Renal pelvis (tissue), 4 donors: ENCODE data around the gene PCSK5. TPM values are rescaled to one million over a fixed set of nuclear protein-coding genes. Genes with fewer than 3 reads are reported as not detected.
A peak's percentile ranks its signal among the peaks of the same experiment; 100 is the strongest.

ENCODE experiments used
- DNase-seq: peaks from one replicate; pipeline ENCODE4 v3.0.0-alpha.2; 2013
- polyA plus RNA-seq, 3 donors: library from polyadenylated mRNA; unstranded; fragments of 120-200 nt; gene quantifications; one replicate each; pipeline ENCODE4 v1.2.1, GENCODE V29; 2013; ENCODE audit not compliant: insufficient read length in 3 of 3

Gene PCSK5
- polyA plus RNA-seq, 3 donors: 13.4 to 18.7 (median 15.9) TPM

DNA sequence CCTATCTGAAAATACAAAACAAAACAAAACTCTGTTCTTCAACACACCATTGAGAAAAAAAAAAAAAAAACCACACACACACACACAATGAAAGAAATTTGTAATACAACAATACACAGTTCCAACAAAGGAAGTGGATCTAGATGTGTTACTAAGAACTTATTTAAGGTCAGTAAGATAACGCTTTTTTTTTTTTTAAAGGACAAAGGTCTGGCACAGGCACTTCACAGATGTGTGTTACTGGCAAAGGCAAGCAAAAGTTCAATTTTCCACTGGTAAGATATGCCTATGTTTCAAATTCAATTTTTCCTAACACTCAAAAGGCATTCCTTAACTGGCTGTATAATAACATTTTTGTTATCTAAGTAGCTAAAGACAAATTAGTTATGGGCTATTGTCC is 500.2 kb downstream of the PCSK5 start:
- DNase-seq: no peak

- DNase-seq: peak; percentile 92
Observed at GRCh38 chr9:76394195-76394959, 503.9 kb downstream of the PCSK5 start, which contains the start of gene RFK. Gene RFK, minus strand, starts transcription at chr9:76394426. Its CDS starts 255 bp downstream, at chr9:76394171.

DNA sequence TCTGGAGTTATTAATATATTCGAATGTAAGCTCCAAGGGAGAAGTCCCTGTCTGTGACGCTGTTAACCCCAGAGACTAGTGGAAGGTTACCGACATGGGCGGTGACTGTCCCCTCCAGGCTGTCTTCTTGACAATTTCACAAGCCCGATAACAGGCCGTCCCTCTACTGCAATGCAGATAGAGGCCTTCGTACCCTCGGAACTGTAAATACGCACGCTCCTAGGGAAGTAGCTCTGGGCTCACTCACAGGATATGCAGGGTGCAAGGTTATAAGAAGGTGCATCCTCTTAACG is 504.4 kb downstream of the PCSK5 start:
- DNase-seq: no peak

GRCh38 chr9:76395381-76395780 is 504.9 kb downstream of the PCSK5 start:
- no peak for DNase-seq

GRCh38 chr9:76396144-76396543 is 505.7 kb downstream of the PCSK5 start:
- DNase-seq: no peak

DNA sequence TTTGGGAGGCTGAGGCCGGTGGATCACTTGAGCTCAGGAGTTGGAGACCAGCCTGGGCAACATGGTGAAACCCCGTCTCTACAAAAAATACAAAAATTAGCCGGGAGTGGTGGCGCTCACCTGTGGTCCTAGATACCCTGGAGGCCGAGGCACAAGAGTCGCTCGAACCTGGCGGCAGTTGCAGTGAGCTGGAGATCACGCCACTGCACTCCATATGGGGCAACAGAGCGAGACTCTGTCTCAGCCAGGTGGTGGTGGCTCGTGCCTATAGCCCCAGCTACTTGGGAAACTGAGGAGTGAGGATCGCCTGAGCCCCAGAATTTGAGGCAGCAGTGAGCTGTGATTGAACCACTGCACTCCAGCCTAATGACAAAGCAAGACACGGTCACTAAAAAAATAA is 506.1 kb downstream of the PCSK5 start:
- no peak for DNase-seq

GRCh38 chr9:76399856-76400255 is 509.4 kb downstream of the PCSK5 start:
- no peak for DNase-seq

DNA sequence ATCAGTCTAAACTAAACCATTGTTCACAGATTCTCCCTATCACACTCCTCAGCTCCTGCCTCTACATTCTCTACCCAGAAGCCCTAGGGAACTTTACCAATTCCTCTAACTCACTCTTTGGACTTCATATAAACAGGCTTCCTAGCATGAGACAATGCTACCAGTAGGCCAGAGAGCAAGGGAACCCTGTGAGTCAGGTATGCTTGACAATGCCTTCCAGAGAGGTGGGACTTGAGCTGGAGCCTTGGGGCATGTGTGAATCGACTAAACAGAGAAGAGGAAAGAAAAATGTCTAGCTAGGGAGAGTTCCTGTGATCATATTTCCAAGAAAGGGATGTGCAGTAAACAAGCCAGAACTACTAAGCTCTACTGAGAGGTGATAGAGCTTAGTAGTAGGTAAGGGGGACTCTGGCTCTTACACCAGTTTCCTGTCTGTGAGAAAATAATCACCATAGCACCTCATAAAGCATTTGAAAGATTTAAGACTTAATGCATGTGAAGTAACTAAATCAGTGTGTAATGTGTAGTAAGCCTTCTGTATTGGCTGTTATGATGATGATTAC is 510.1 kb downstream of the PCSK5 start:
- DNase-seq: no peak

GRCh38 chr9:76401176-76401575 is 510.7 kb downstream of the PCSK5 start:
- no peak for DNase-seq

DNA sequence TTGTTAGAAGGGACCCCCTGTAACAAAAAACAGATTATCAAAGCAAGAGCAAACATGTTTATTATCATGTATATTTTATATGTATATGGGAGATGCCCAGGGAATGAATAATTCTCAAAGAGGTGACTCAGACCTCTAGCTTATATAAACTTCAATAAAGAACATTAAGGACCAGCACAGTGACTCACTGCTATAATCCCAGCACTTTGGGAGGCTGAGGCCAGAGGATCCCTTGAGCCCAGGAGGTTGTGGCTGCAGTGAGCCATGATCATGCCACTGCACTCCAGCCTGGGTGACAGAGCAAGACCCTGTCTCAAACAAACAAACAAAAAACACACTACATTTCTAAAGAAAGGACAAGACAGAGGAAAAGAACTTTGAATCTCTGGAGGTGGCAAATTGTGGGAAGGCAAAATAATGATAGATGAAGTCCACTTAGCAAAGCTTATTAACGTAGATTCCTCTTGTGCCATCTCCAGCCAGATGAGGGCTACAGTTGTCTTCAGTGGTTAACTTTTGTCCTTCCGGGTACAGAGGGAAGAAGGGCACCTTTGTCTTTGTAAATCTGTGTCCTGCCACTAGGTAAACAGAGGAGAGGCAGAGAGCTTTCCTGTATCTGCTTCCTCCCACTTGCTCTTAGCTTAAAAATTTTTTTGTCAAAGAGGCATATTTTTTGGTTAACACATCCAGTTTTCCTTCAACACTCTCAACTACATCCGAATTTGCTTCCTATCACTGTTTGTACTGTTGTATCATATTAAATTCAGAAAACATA is 511.3 kb downstream of the PCSK5 start:
- DNase-seq: no peak

DNA sequence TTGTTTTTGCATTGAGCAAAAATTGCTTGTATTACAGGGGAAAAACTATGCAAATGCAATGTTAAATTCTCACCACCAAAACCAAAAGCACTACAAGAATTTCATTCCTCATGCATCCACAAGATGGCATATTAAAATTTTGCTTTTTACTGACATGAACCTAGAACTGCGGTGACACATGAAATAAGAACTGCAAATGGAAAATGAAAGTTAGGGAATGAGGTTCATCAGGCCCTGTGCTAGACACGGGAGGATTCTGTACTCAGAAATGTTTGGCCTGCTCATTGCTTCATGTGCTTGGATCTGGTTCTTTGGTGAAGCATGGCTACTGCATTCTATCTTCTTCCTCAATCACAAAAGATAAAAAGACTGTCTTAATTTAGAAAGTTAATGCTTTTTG is 512.9 kb downstream of the PCSK5 start:
- peak; percentile 17 for DNase-seq

- no peak for DNase-seq
Observed at GRCh38 chr9:76404401-76404800, 513.9 kb downstream of the PCSK5 start.

GRCh38 chr9:76405340-76405739 is 514.9 kb downstream of the PCSK5 start:
- no peak for DNase-seq

DNA sequence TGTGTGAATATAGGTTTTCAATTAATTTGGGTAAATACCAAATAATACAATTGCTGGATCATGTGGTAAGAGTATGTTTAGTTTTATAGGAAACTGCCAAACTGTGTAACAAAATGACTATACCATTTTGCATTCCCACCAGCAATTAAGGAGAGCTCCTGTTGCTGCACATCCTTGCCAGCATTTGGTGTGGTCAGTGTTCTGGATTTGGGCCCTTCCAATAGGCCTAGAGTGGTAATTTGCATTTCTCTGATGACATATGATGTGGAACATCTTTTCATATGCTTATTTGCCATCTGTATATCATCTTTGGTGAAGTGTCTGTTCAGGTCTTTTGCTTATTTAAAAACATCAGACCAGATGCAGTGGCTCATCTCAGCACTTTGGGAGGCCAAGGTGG is 515.4 kb downstream of the PCSK5 start:
- DNase-seq: no peak
